ENCODE data around the gene ANKRD16.
A peak's percentile ranks its signal among the peaks of the same experiment; 100 is the strongest.
"Not testable (repeated sequence)": the region's sequence is repeated elsewhere in the genome, so short reads cannot be mapped to it uniquely, and the experiment has no call there.

ANKRD16 gene

GRCh38 chr10:5889624-5890451 lies at the start of gene ANKRD16, which contains the start of gene FBH1:
Gene ANKRD16, minus strand, starts transcription at chr10:5889893. Its CDS starts 539 bp downstream, at chr10:5889354.
Gene FBH1, plus strand, starts transcription at chr10:5890243. Its CDS starts 103 bp downstream, at chr10:5890346.
- DNase-seq (ENCODE audit: low read depth, low spot score): peak; percentile 99

- no peak for DNase-seq (ENCODE audit: low read depth, low spot score)
These were observed 48.6 kb upstream of the ANKRD16 start for GRCh38 chr10:5938291-5938690.

GRCh38 chr10:5937016-5937415 lies 47.3 kb upstream of the ANKRD16 start:
- DNase-seq (ENCODE audit: low read depth, low spot score): no peak

- DNase-seq (ENCODE audit: low read depth, low spot score): no peak
These were observed 45.9 kb upstream of the ANKRD16 start for GRCh38 chr10:5935628-5936027.

- no peak for DNase-seq (ENCODE audit: low read depth, low spot score)
These were observed 44.3 kb upstream of the ANKRD16 start for GRCh38 chr10:5933909-5934546.

- no peak for DNase-seq (ENCODE audit: low read depth, low spot score)
These were observed 42.7 kb upstream of the ANKRD16 start for GRCh38 chr10:5932345-5932744.

GRCh38 chr10:5930272-5930671 lies 40.6 kb upstream of the ANKRD16 start:
- DNase-seq (ENCODE audit: low read depth, low spot score): no peak

- DNase-seq (ENCODE audit: low read depth, low spot score): no peak
These were observed 39.7 kb upstream of the ANKRD16 start for GRCh38 chr10:5929442-5929841.

GRCh38 chr10:5927306-5927705 lies 37.6 kb upstream of the ANKRD16 start:
- DNase-seq (ENCODE audit: low read depth, low spot score): no peak

- DNase-seq (ENCODE audit: low read depth, low spot score): no peak
These were observed 35.2 kb upstream of the ANKRD16 start for GRCh38 chr10:5924889-5925288.

- no peak for DNase-seq (ENCODE audit: low read depth, low spot score)
These were observed 32.1 kb upstream of the ANKRD16 start for GRCh38 chr10:5921746-5922145.

GRCh38 chr10:5919568-5919967 lies 29.9 kb upstream of the ANKRD16 start:
- DNase-seq (ENCODE audit: low read depth, low spot score): no peak

GRCh38 chr10:5918763-5919162 lies 29.1 kb upstream of the ANKRD16 start:
- DNase-seq (ENCODE audit: low read depth, low spot score): no peak

GRCh38 chr10:5917305-5917704 lies 27.6 kb upstream of the ANKRD16 start:
- no peak for DNase-seq (ENCODE audit: low read depth, low spot score)

GRCh38 chr10:5915451-5915850 lies 25.8 kb upstream of the ANKRD16 start:
- DNase-seq (ENCODE audit: low read depth, low spot score): no peak

GRCh38 chr10:5913736-5914135 lies 24.0 kb upstream of the ANKRD16 start:
- DNase-seq (ENCODE audit: low read depth, low spot score): no peak

- no peak for DNase-seq (ENCODE audit: low read depth, low spot score)
These were observed 22.0 kb upstream of the ANKRD16 start for GRCh38 chr10:5911670-5912069.

GRCh38 chr10:5910323-5911100 lies 20.8 kb upstream of the ANKRD16 start:
- DNase-seq (ENCODE audit: low read depth, low spot score): no peak

- DNase-seq (ENCODE audit: low read depth, low spot score): not testable (repeated sequence)
These were observed 19.0 kb upstream of the ANKRD16 start for GRCh38 chr10:5908676-5909075.

- DNase-seq (ENCODE audit: low read depth, low spot score): no peak
These were observed 17.0 kb upstream of the ANKRD16 start for GRCh38 chr10:5906651-5907050.

GRCh38 chr10:5905854-5906507 lies 16.3 kb upstream of the ANKRD16 start:
- no peak for DNase-seq (ENCODE audit: low read depth, low spot score)

GRCh38 chr10:5904227-5904626 lies 14.5 kb upstream of the ANKRD16 start:
- DNase-seq (ENCODE audit: low read depth, low spot score): no peak
